ENCODE results near the gene MX1. TPM values are rescaled to one million over a fixed set of nuclear protein-coding genes. Genes with fewer than 3 reads are reported as not detected.

Gene MX1
- total RNA-seq, 1 experiment from 2014 or later: 90.0 TPM

DNA sequence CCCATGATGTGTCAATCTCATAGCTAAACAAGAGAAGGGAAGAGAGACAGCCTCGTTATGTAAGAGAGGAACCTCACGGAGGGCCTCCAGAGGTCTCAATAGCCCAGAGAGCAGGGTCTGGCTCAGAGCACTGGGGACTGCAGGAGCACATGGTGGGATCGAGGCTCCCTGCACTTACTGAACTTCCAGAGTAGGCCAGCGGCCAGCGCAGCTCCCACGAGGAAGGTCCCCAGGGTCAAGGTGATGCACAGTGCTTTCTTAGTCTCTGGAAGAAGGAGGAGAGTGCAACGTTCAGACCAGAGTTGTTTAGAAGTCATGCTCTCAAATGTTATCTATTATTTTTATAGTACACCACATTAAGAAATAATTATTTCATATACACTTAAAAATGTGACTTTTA is 63.3 kb downstream of the MX1 start:
- H3K9me3 ChIP-seq (ENCODE audit: low read length): no peaks in the 10 kb centered on the region
- H3K27ac ChIP-seq (ENCODE audit: low read length): no peak overlapping the region
- no peak for DNase-seq
- no peaks in the 10 kb centered on the region for H3K4me1 ChIP-seq (ENCODE audit: low read length)
- H3K4me2 ChIP-seq (ENCODE audit: low read depth, low read length, poor library complexity, severe bottlenecking): no peak overlapping the region
- H3K9ac ChIP-seq (ENCODE audit: low read length): no peak overlapping the region
- H2AFZ ChIP-seq (ENCODE audit: low read length): no peak overlapping the region
- no peaks in the 10 kb centered on the region for H3K27me3 ChIP-seq (ENCODE audit: low read length)
- H3K36me3 ChIP-seq (ENCODE audit: insufficient read depth, low read length): no peaks in the 10 kb centered on the region
- no peaks in the 10 kb centered on the region for H3K9me2 ChIP-seq (replicated peaks; ENCODE audit: insufficient read depth, low read length)
- no peaks in the 10 kb centered on the region for H3K79me2 ChIP-seq (ENCODE audit: low read length)
- H3K4me3 ChIP-seq (ENCODE audit: low read length): no peak overlapping the region
- H4K20me1 ChIP-seq (ENCODE audit: insufficient read depth, low read depth, low read length): no peaks in the 10 kb centered on the region

DNA sequence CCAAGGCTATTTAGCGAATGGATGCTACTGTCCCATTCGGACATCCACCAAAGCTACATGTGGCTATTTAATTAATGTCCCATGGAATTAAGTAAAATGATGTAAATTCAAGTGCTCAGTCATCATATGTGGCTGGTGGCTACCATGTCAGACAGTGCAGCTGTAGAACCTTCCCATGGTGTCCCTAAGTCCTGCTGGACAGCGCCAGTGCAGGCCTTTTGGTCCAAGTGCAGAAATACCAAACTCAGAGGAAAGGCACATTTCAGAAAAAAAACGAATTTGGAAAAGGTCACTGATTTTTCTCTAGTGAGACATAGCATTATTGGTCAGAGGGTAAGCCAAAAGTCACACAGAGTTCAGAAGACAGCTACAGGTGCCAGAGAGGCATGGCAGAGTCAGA is 64.3 kb downstream of the MX1 start:
- no peaks in the 10 kb centered on the region for H3K9me2 ChIP-seq (replicated peaks; ENCODE audit: insufficient read depth, low read length)
- no peaks in the 10 kb centered on the region for H3K4me1 ChIP-seq (ENCODE audit: low read length)
- no peak overlapping the region for H2AFZ ChIP-seq (ENCODE audit: low read length)
- H3K9ac ChIP-seq (ENCODE audit: low read length): no peak overlapping the region
- no peaks in the 10 kb centered on the region for H3K36me3 ChIP-seq (ENCODE audit: insufficient read depth, low read length)
- no peak overlapping the region for H3K4me2 ChIP-seq (ENCODE audit: low read depth, low read length, poor library complexity, severe bottlenecking)
- H3K27ac ChIP-seq (ENCODE audit: low read length): no peak overlapping the region
- H4K20me1 ChIP-seq (ENCODE audit: insufficient read depth, low read depth, low read length): no peaks in the 10 kb centered on the region
- no peaks in the 10 kb centered on the region for H3K79me2 ChIP-seq (ENCODE audit: low read length)
- H3K27me3 ChIP-seq (ENCODE audit: low read length): no peaks in the 10 kb centered on the region
- H3K4me3 ChIP-seq (ENCODE audit: low read length): no peak overlapping the region
- DNase-seq: no peak
- no peaks in the 10 kb centered on the region for H3K9me3 ChIP-seq (ENCODE audit: low read length)

DNA sequence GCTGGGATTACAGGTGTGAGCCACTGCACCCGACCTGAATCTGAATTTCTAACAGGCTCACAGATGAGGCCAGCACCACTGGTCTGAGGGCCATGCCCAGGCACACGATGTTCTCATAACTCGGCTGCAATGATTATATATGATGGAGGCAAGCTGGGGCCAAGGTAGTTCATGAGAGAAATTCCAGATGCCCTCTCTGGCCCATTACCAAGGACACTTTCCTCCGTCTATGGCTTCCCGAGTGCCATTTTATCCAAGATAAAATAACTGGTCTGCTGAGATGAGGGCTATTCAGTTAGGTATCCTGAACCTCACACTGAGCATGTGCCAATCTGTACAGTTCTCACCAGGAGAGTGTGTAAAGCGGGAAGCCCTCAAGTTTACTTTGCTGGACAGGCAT is 65.4 kb downstream of the MX1 start:
- no peak for DNase-seq
- Histone ChIP-seq H3K27me3 (ENCODE audit: low read length) (no peaks in the 10 kb centered on the region), H3K9me3 (ENCODE audit: low read length) (no peaks in the 10 kb centered on the region), H3K4me2 (ENCODE audit: low read depth, low read length, poor library complexity, severe bottlenecking) (no peak overlapping the region), H3K9me2 (replicated peaks; ENCODE audit: insufficient read depth, low read length) (no peaks in the 10 kb centered on the region), H3K27ac (ENCODE audit: low read length) (no peak overlapping the region), H3K9ac (ENCODE audit: low read length) (no peak overlapping the region), H3K4me3 (ENCODE audit: low read length) (no peak overlapping the region), H4K20me1 (ENCODE audit: insufficient read depth, low read depth, low read length) (no peaks in the 10 kb centered on the region), H2AFZ (ENCODE audit: low read length) (no peak overlapping the region), H3K36me3 (ENCODE audit: insufficient read depth, low read length) (no peaks in the 10 kb centered on the region), H3K79me2 (ENCODE audit: low read length) (no peaks in the 10 kb centered on the region), H3K4me1 (ENCODE audit: low read length) (no peaks in the 10 kb centered on the region)

DNA sequence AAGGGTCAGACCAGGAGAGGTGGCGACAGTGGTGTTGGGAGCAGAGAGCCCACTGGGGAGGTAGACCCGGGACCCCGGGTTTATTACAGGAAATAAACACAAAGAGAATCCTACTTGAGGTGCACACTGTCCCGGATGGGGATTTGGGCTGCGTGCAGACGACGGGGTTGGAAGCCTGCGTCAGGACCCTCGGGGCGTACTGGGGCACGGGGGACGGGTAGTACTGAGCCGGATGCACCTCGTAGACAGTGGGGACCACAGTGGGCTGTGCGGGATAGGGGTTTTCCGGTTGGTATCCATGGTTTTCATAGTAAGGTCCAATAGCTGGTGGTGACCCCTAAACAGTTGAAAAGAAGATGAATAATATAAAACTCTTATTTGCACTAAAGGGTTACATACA is 68.2 kb downstream of the MX1 start:
- Histone ChIP-seq H3K9me2 (replicated peaks; ENCODE audit: insufficient read depth, low read length) (no peaks in the 10 kb centered on the region), H3K79me2 (ENCODE audit: low read length) (no peaks in the 10 kb centered on the region), H3K27me3 (ENCODE audit: low read length) (no peaks in the 10 kb centered on the region), H3K36me3 (ENCODE audit: insufficient read depth, low read length) (no peaks in the 10 kb centered on the region), H2AFZ (ENCODE audit: low read length) (no peak overlapping the region), H3K4me1 (ENCODE audit: low read length) (no peaks in the 10 kb centered on the region), H3K9me3 (ENCODE audit: low read length) (no peaks in the 10 kb centered on the region), H3K9ac (ENCODE audit: low read length) (no peak overlapping the region), H3K4me3 (ENCODE audit: low read length) (no peak overlapping the region), H4K20me1 (ENCODE audit: insufficient read depth, low read depth, low read length) (no peaks in the 10 kb centered on the region), H3K4me2 (ENCODE audit: low read depth, low read length, poor library complexity, severe bottlenecking) (no peak overlapping the region), H3K27ac (ENCODE audit: low read length) (no peak overlapping the region)
- DNase-seq: no peak

DNA sequence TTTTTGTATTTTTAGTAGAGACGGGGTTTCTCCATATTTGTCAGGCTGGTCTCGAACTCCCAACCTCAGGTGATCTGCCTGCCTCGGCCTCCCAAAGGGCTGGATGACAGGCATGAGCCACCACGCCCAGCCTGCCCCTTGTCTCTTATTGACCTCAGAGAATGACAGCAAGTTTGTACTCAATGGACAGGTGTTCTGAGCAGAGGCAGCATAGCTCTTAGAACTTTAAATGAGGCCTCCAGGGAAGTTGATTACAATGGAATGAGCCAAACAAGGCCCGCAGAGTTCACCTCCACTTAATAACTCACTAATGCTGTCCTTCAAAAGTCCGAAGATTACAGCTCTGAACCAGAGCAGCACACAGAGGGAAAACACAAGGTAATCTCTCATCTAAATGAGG is 71.0 kb downstream of the MX1 start:
- no peaks in the 10 kb centered on the region for H3K27me3 ChIP-seq (ENCODE audit: low read length)
- H3K9ac ChIP-seq (ENCODE audit: low read length): no peak overlapping the region
- no peak overlapping the region for H3K4me3 ChIP-seq (ENCODE audit: low read length)
- H3K36me3 ChIP-seq (ENCODE audit: insufficient read depth, low read length): no peaks in the 10 kb centered on the region
- no peaks in the 10 kb centered on the region for H4K20me1 ChIP-seq (ENCODE audit: insufficient read depth, low read depth, low read length)
- H3K79me2 ChIP-seq (ENCODE audit: low read length): no peaks in the 10 kb centered on the region
- H3K4me2 ChIP-seq (ENCODE audit: low read depth, low read length, poor library complexity, severe bottlenecking): no peak overlapping the region
- no peak overlapping the region for H3K27ac ChIP-seq (ENCODE audit: low read length)
- no peak for DNase-seq
- H3K4me1 ChIP-seq (ENCODE audit: low read length): no peaks in the 10 kb centered on the region
- H3K9me3 ChIP-seq (ENCODE audit: low read length): no peaks in the 10 kb centered on the region
- no peak overlapping the region for H2AFZ ChIP-seq (ENCODE audit: low read length)
- no peaks in the 10 kb centered on the region for H3K9me2 ChIP-seq (replicated peaks; ENCODE audit: insufficient read depth, low read length)

DNA sequence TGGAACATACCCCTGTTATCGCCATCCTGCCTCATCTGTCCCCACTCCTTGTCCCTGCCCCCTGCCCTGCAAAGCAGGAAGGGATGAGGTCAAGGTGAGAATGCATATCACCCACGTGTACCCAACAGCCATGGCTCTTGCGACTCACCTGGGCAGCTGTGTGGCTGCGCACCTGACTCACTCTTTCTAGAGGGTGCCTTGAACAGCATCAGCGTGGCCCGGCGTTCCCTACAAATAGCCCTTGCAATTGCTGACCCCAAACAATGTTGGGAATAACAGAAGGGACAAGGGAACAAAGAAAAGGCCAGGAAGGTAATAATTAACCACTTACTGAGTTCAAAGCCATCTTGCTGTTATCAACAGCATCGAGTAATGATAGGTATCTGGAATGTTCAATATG is 71.7 kb downstream of the MX1 start:
- no peak overlapping the region for H3K4me3 ChIP-seq (ENCODE audit: low read length)
- no peaks in the 10 kb centered on the region for H3K4me1 ChIP-seq (ENCODE audit: low read length)
- no peaks in the 10 kb centered on the region for H3K79me2 ChIP-seq (ENCODE audit: low read length)
- no peak for DNase-seq
- H3K9me2 ChIP-seq (replicated peaks; ENCODE audit: insufficient read depth, low read length): no peaks in the 10 kb centered on the region
- no peak overlapping the region for H3K27ac ChIP-seq (ENCODE audit: low read length)
- H2AFZ ChIP-seq (ENCODE audit: low read length): no peak overlapping the region
- no peaks in the 10 kb centered on the region for H4K20me1 ChIP-seq (ENCODE audit: insufficient read depth, low read depth, low read length)
- no peak overlapping the region for H3K4me2 ChIP-seq (ENCODE audit: low read depth, low read length, poor library complexity, severe bottlenecking)
- no peaks in the 10 kb centered on the region for H3K9me3 ChIP-seq (ENCODE audit: low read length)
- H3K36me3 ChIP-seq (ENCODE audit: insufficient read depth, low read length): no peaks in the 10 kb centered on the region
- no peak overlapping the region for H3K9ac ChIP-seq (ENCODE audit: low read length)
- no peaks in the 10 kb centered on the region for H3K27me3 ChIP-seq (ENCODE audit: low read length)

DNA sequence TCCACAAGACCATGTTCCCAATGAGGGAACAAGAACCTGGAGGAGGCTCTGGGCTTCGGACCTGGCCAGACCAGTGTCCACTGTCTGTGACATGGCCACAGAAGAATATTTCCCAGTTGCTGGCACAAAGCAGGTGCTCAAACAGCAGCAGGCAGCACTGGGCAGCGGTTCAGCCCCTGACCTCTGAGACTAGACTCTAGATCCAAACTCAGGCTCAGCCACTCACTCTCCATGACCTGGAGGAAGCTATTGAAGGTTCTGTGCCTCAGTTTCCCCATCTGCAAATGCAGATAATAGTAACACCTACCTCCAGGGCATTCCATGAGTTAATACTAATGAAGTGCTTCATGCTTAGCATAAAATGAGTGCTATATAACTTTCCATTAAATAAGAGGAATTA is 73.9 kb downstream of the MX1 start:
- H3K4me1 ChIP-seq (ENCODE audit: low read length): no peaks in the 10 kb centered on the region
- DNase-seq: no peak
- H3K27ac ChIP-seq (ENCODE audit: low read length): no peak overlapping the region
- no peaks in the 10 kb centered on the region for H4K20me1 ChIP-seq (ENCODE audit: insufficient read depth, low read depth, low read length)
- H3K4me3 ChIP-seq (ENCODE audit: low read length): no peak overlapping the region
- H3K9me2 ChIP-seq (replicated peaks; ENCODE audit: insufficient read depth, low read length): no peaks in the 10 kb centered on the region
- no peak overlapping the region for H3K4me2 ChIP-seq (ENCODE audit: low read depth, low read length, poor library complexity, severe bottlenecking)
- H3K79me2 ChIP-seq (ENCODE audit: low read length): no peaks in the 10 kb centered on the region
- H3K9me3 ChIP-seq (ENCODE audit: low read length): no peaks in the 10 kb centered on the region
- H3K36me3 ChIP-seq (ENCODE audit: insufficient read depth, low read length): no peaks in the 10 kb centered on the region
- no peak overlapping the region for H3K9ac ChIP-seq (ENCODE audit: low read length)
- H3K27me3 ChIP-seq (ENCODE audit: low read length): no peaks in the 10 kb centered on the region
- no peak overlapping the region for H2AFZ ChIP-seq (ENCODE audit: low read length)

DNA sequence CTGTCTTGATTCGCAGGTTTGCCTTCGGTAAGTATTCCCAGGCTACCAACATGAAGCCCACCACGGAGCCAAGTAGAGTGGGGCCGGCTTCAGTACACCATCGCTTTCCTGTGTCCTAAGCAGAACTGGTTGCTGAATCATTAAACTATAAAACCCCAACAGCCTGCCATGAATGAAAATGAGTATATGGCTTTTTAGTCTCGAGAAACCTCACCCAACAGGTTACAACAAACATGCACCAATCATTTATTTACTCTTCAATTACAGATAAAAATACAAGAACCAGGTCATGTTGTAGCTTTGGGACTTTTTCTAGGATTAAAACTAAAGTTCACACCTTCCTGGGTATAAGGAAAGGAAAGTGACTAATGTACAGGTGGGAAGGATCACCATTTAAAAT is 74.3 kb downstream of the MX1 start:
- H3K9me3 ChIP-seq (ENCODE audit: low read length): no peaks in the 10 kb centered on the region
- no peak overlapping the region for H2AFZ ChIP-seq (ENCODE audit: low read length)
- no peak overlapping the region for H3K4me3 ChIP-seq (ENCODE audit: low read length)
- H4K20me1 ChIP-seq (ENCODE audit: insufficient read depth, low read depth, low read length): no peaks in the 10 kb centered on the region
- H3K27ac ChIP-seq (ENCODE audit: low read length): no peak overlapping the region
- H3K27me3 ChIP-seq (ENCODE audit: low read length): no peaks in the 10 kb centered on the region
- H3K9me2 ChIP-seq (replicated peaks; ENCODE audit: insufficient read depth, low read length): no peaks in the 10 kb centered on the region
- no peaks in the 10 kb centered on the region for H3K36me3 ChIP-seq (ENCODE audit: insufficient read depth, low read length)
- no peaks in the 10 kb centered on the region for H3K79me2 ChIP-seq (ENCODE audit: low read length)
- no peaks in the 10 kb centered on the region for H3K4me1 ChIP-seq (ENCODE audit: low read length)
- DNase-seq: no peak
- no peak overlapping the region for H3K9ac ChIP-seq (ENCODE audit: low read length)
- H3K4me2 ChIP-seq (ENCODE audit: low read depth, low read length, poor library complexity, severe bottlenecking): no peak overlapping the region

DNA sequence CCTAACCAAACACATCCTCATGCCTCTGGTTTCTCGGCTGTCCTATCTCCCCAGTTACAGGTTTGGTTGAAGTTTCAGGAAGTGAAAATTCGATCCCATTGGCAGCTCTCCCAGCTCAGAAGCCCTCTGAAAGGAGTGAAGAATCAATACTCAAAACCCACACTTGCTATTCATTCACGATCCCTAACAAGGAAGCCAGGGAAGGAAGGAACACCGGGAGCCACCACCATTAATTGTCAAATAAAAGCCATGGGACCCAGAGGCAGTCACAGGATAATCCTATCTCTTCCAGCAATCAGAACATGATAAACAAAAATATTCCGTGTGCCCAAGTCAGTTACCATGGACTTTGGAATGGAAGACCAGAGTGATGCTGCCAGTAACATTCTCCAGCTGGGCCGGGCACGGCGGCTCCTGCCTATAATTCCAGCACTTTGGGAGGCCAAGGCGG is 74.9 kb downstream of the MX1 start:
- Histone ChIP-seq H3K27ac (ENCODE audit: low read length) (no peak overlapping the region), H3K79me2 (ENCODE audit: low read length) (no peaks in the 10 kb centered on the region), H3K9me3 (ENCODE audit: low read length) (no peaks in the 10 kb centered on the region), H3K4me2 (ENCODE audit: low read depth, low read length, poor library complexity, severe bottlenecking) (no peak overlapping the region), H3K9me2 (replicated peaks; ENCODE audit: insufficient read depth, low read length) (no peaks in the 10 kb centered on the region), H3K27me3 (ENCODE audit: low read length) (no peaks in the 10 kb centered on the region), H3K4me3 (ENCODE audit: low read length) (no peak overlapping the region), H4K20me1 (ENCODE audit: insufficient read depth, low read depth, low read length) (no peaks in the 10 kb centered on the region), H3K9ac (ENCODE audit: low read length) (no peak overlapping the region), H3K4me1 (ENCODE audit: low read length) (no peaks in the 10 kb centered on the region), H3K36me3 (ENCODE audit: insufficient read depth, low read length) (no peaks in the 10 kb centered on the region), H2AFZ (ENCODE audit: low read length) (no peak overlapping the region)
- DNase-seq: no peak
